ENCODE results near the gene HNF4A. TPM values are rescaled to one million over a fixed set of nuclear protein-coding genes. Genes with fewer than 3 reads are reported as not detected.
"Not testable (repeated sequence)": the region's sequence is repeated elsewhere in the genome, so short reads cannot be mapped to it uniquely, and the experiment has no call there.

Gene HNF4A
- total and polyA plus RNA-seq, 9 donors, result 0.07 to 1.5 (median 0.25) TPM

- WGBS, 3 donors, result 52 to 59% (median 55%) methylated on average over 2 of the region's 2 CpGs
- no peak for TF ChIP-seq EP300 (IDR thresholded peaks at IDR 0.05)
- TF ChIP-seq CTCF (IDR thresholded peaks at IDR 0.05), result no peak
- TF ChIP-seq POLR2A (IDR thresholded peaks at IDR 0.05), result no peak
- intact Hi-C loops (cut with DNase I), result loop anchor here in 2 of 4 donors (10.0 kb wide), 1 partner anchor 143 kb away; no protein-coding TSS in a partner anchor
Observed at GRCh38 chr20:44471481-44471882, 116.0 kb downstream of the HNF4A start.

GRCh38 chr20:44472283-44472682 lies 116.8 kb downstream of the HNF4A start:
- not testable (repeated sequence) for H3K27me3 ChIP-seq; H3K27ac ChIP-seq; H3K4me1 ChIP-seq (ENCODE audit: insufficient read depth); H3K36me3 ChIP-seq; H3K9me3 ChIP-seq; DNase-seq; H3K4me3 ChIP-seq
- 82 to 88% (median 86%) methylated on average over 9 of the region's 9 CpGs for WGBS, 3 donors
- intact Hi-C loops (cut with DNase I), result loop anchor here in 2 of 4 donors (10.0 kb wide), 1 partner anchor 143 kb away; no protein-coding TSS in a partner anchor

More at GRCh38 chr20:44471481-44471882, 116.0 kb downstream of the HNF4A start:
- no peak for DNase-seq
- no peak overlapping the region for H3K27ac ChIP-seq
- H3K36me3 ChIP-seq, result no peaks in the 10 kb centered on the region
- no peaks in the 10 kb centered on the region for H3K27me3 ChIP-seq
- H3K9me3 ChIP-seq, result no peaks in the 10 kb centered on the region
- no peak overlapping the region for H3K4me3 ChIP-seq
- peaks cover 6% of the 10 kb centered on the region for H3K4me1 ChIP-seq (ENCODE audit: insufficient read depth)

DNA sequence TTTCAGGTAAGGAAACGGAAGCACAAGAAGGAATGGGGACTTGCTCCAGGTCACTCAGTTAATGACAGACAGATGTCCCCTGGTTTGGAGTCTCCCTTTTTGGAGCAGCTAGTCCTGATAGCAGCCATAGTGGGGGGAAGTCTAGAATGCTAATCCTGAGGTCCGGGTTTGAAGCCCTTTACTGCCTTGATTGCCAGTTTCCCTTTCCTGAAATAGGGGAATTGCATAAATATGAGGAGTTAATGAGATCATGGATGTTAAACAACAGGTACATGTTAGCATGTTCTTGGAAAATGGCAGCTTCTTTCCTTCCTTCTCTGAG lies 119.8 kb downstream of the HNF4A start:
- 5 to 13% (median 6%) methylated on average over 2 of the region's 2 CpGs for WGBS, 3 donors
- no peak for DNase-seq
- intact Hi-C loops (cut with DNase I), result loop anchor here (1.0 to 10.0 kb wide), 3 partner anchors 135 to 139 kb away; no protein-coding TSS in a partner anchor
- H3K4me1 ChIP-seq (ENCODE audit: insufficient read depth), result peaks cover 6% of the 10 kb centered on the region
- H3K4me3 ChIP-seq, result peak overlapping the region; percentile 50
- no peaks in the 10 kb centered on the region for H3K9me3 ChIP-seq
- peak overlapping the region; percentile 80 to 91 for H3K27ac ChIP-seq
- no peak for TF ChIP-seq CTCF (IDR thresholded peaks at IDR 0.05)
- TF ChIP-seq POLR2A (IDR thresholded peaks at IDR 0.05), result no peak
- TF ChIP-seq EP300 (IDR thresholded peaks at IDR 0.05), result no peak
- H3K36me3 ChIP-seq, result no peaks in the 10 kb centered on the region
- no peaks in the 10 kb centered on the region for H3K27me3 ChIP-seq

DNA sequence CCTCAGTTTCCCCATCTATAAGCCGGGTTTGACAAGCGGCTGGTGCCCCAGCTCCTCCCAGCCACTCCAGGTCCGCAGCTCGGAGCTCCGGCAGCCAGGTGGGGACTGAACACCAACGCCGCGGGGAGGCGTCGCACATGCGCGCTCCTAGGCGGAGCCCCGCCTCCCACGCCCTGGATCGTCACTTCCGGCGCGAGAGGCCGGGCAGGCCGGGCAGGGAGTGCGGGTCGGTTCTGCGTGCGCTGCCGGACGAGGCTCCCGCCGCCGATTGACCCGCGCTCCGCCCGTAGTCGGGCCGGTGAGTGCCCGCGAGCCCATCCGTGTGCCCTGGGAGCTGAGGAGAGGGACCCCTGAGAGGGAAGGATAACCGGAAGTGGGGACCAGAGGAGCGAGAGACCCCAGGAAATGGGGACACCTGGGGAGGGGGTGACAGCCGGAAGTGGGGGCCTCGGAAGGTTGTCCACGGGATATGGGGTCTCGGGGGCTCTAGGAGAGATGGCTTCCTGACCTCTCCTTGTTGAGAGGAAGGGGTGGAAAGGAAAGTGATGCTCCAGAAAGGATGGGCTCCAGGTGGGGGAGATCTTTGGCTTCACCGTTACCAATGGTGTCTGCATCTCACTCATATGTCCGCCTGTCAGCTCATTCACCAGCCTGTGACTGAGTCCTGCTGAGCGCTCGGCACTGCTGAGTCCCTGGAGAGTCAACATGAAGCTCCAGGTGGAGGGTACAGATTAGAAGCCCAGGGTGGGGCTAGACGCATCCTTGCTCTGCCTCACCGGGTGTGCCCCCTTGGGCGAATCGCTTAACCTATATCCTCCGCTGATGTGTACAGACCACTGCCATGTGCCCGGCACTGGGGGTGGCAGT lies 120.4 kb downstream of the HNF4A start, which contains the start of gene TTPAL:
TTPAL (plus strand) TSS at position 181 of the 867 bp plus-strand sequence. CDS start 4,126 bp downstream, outside the sequence.
- peak within 1 kb of the TSS; percentile 50 for H3K4me3 ChIP-seq
- H3K27ac ChIP-seq, result peak within 1 kb of the TSS; percentile 80 to 91
- intact Hi-C loops (cut with DNase I), result loop anchor here (1.0 to 10.0 kb wide), 3 partner anchors 134 to 139 kb away; no protein-coding TSS in a partner anchor
- H3K27me3 ChIP-seq, result no peaks in the 10 kb centered on the region
- TF ChIP-seq CTCF (IDR thresholded peaks at IDR 0.05) (peak; percentile 27 to 68 (median 56)), POLR2A (IDR thresholded peaks at IDR 0.05) (peak; percentile 100), EP300 (IDR thresholded peaks at IDR 0.05) (no peak)
- no peaks in the 10 kb centered on the region for H3K36me3 ChIP-seq
- H3K9me3 ChIP-seq, result no peaks in the 10 kb centered on the region
- DNase-seq, result peak; percentile 89 to 95 (median 92)
- H3K4me1 ChIP-seq (ENCODE audit: insufficient read depth), result peaks cover 6% of the 10 kb centered on the region
- WGBS, 3 donors, result 2 to 3% (median 2%) methylated on average over 55 of the region's 55 CpGs

DNA sequence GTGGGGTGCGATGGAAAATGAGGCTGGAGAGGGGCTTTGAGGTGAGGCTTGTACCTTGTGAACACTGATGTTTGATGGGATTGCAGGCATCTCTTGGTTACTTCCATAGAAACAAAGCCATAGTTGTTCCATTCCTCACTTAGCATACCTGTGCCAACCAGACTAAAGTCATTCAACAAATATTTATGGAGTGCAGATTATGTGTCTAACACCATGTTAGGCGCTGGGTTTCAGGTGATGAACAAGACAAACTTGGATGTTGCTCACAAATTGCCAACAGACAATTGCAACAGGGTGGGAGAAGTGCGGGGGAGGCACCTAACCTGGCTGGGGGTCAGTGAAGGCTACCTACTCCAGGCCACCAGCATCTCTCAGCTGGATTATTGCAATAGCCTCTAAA lies 121.7 kb downstream of the HNF4A start:
- Histone ChIP-seq H3K27me3 (no peaks in the 10 kb centered on the region), H3K4me1 (ENCODE audit: insufficient read depth) (peaks cover 6% of the 10 kb centered on the region), H3K27ac (no peak overlapping the region), H3K36me3 (no peaks in the 10 kb centered on the region), H3K9me3 (no peaks in the 10 kb centered on the region), H3K4me3 (no peak overlapping the region)
- intact Hi-C loops (cut with DNase I), result loop anchor here in 3 of 4 donors (5.0 to 10.0 kb wide), 2 partner anchors 135 to 138 kb away; no protein-coding TSS in a partner anchor
- TF ChIP-seq CTCF (IDR thresholded peaks at IDR 0.05) (no peak), EP300 (IDR thresholded peaks at IDR 0.05) (no peak), POLR2A (IDR thresholded peaks at IDR 0.05) (no peak)
- 89 to 94% (median 93%) methylated on average over 3 of the region's 3 CpGs for WGBS, 3 donors
- no peak for DNase-seq

All from ovary (tissue), 9 donors.